A549 (cell line): ENCODE data around the gene GLT6D1. TPM values are rescaled to one million over a fixed set of nuclear protein-coding genes. Genes with fewer than 3 reads are reported as not detected.

Experiments
- ATAC-seq, 2 experiments: fragments of 200-7000 bp in 1 of 2; fragments of >200 bp in 1 of 2; cut with Nextera tagmentation in 1 of 2; cut with Tn5 transposase in 1 of 2; 3 replicates each; pipeline versions ENCODE4 v1.8.0 to v1.9.1; 2018 to 2020; ENCODE audit warnings: mild to moderate bottlenecking in 1 of 2, moderate library complexity in 1 of 2
- CTCF ChIA-PET: fragments of 300-600 bp; sonication (Branson Sonifier 250); formaldehyde crosslinking; extraction: SDS; loops from one replicate; lab custom pipeline; 2021; ENCODE audit warnings: antibody characterized with exemption, inconsistent platforms; lab: Yijun Ruan, JAX
- POLR2A ChIA-PET: fragments of 350-600 bp; formaldehyde crosslinking; extraction: SDS; loops from one replicate; lab custom pipeline; 2021; ENCODE audit warnings: antibody characterized with exemption, inconsistent platforms; lab: Yijun Ruan, JAX
- DNase-seq, 2 experiments: peaks; one replicate each; pipeline versions ENCODE4 v3.0.0 to v3.0.0-alpha.2; 2011 to 2016; ENCODE audit warnings: low read depth in 1 of 2, low spot score in 1 of 2
- FAIRE-seq: peaks from 2 replicates; lab custom pipeline; 2011; peaks lifted over from hg19 to GRCh38; lab: Jason Lieb, UNC
- H3K27ac ChIP-seq, 2 experiments: fragments of >200 bp; sonication (Bioruptor Twin); formaldehyde crosslinking; 3 replicates each; pipeline ENCODE4 v1.5.1; 2016 to 2017
- H3K4me1 ChIP-seq: fragments of >200 bp; sonication (Bioruptor Twin); formaldehyde crosslinking; 3 replicates; pipeline ENCODE4 v1.6.1; 2016
- H3K4me2 ChIP-seq: fragments of >200 bp; sonication (Bioruptor Twin); formaldehyde crosslinking; 3 replicates; pipeline ENCODE4 v1.6.1; 2016
- H3K4me3 ChIP-seq: fragments of >200 bp; sonication (Bioruptor Twin); formaldehyde crosslinking; 3 replicates; pipeline ENCODE4 v1.5.1; 2016
- H3K9me3 ChIP-seq: fragments of >200 bp; sonication (Bioruptor Twin); formaldehyde crosslinking; 3 replicates; pipeline ENCODE4 v1.6.1; 2016
- CBX2 ChIP-seq: fragments of 200-600 bp; sonication (generic); IDR thresholded peaks from 2 replicates; pipeline ENCODE4 v1.6.1; 2016; ENCODE audit warnings: low read depth, mild to moderate bottlenecking, borderline replicate concordance
- CBX8 ChIP-seq: fragments of 200-600 bp; sonication (generic); IDR thresholded peaks from 2 replicates; pipeline ENCODE4 v1.6.1; 2016
- CHD2 ChIP-seq: fragments of 150-350 bp; IDR thresholded peaks from 2 replicates; pipeline ENCODE4 v1.6.1; 2014; ENCODE audit warnings: low read length; ENCODE audit not compliant: partially characterized antibody
- EHMT2 ChIP-seq: fragments of 200-600 bp; sonication (generic); IDR thresholded peaks from 2 replicates; pipeline ENCODE4 v1.6.1; 2016; ENCODE audit warnings: antibody characterized with exemption, low read depth, mild to moderate bottlenecking, moderate library complexity
- EP300 ChIP-seq, 2 experiments: fragments of >200 bp; sonication (Bioruptor Twin); formaldehyde crosslinking; IDR thresholded peaks; 2 replicates in 1 of 2; 3 replicates in 1 of 2; pipeline ENCODE4 v1.6.1; 2016 to 2017
- HDAC2 ChIP-seq: fragments of 200-600 bp; sonication (generic); IDR thresholded peaks from 2 replicates; pipeline ENCODE4 v1.6.1; 2016
- HOXB13 ChIP-seq: fragments of 250-450 bp; sonication (Bioruptor Pico); IDR thresholded peaks from 2 replicates; pipeline ENCODE4 v1.5.0; 2020; ENCODE audit warnings: low read depth, mild to moderate bottlenecking, moderate library complexity
- JUNB ChIP-seq: fragments of >200 bp; sonication (Bioruptor Twin); formaldehyde crosslinking; IDR thresholded peaks from 2 replicates; pipeline ENCODE4 v1.6.1; 2016
- KDM1A ChIP-seq: fragments of 200-600 bp; sonication (generic); IDR thresholded peaks from 2 replicates; pipeline ENCODE4 v1.6.1; 2016; ENCODE audit warnings: low read depth, mild to moderate bottlenecking
- MAFK ChIP-seq: fragments of 450-650 bp; IDR thresholded peaks from 2 replicates; pipeline ENCODE4 v1.6.1; 2014; ENCODE audit not compliant: partially characterized antibody
- MAZ ChIP-seq: fragments of 150-350 bp; IDR thresholded peaks from 2 replicates; pipeline ENCODE4 v1.6.1; 2014; ENCODE audit warnings: antibody characterized with exemption, low read depth, low read length, borderline replicate concordance
- NR3C1 ChIP-seq: fragments of >200 bp; sonication (Bioruptor Twin); formaldehyde crosslinking; IDR thresholded peaks from 3 replicates; pipeline ENCODE4 v1.6.1; 2017
- RAD21 ChIP-seq, 2 experiments: fragments of >200 bp in 1 of 2; sonication (Bioruptor Twin) in 1 of 2; formaldehyde crosslinking in 1 of 2; IDR thresholded peaks in 1 of 2; conservative IDR thresholded peaks in 1 of 2; 2 replicates in 1 of 2; 3 replicates in 1 of 2; pipeline ENCODE4 v1.6.1; 2012 to 2018; ENCODE audit warnings: inconsistent platforms in 1 of 2
- RARB ChIP-seq: fragments of 250-450 bp; sonication (Bioruptor Pico); IDR thresholded peaks from 2 replicates; pipeline ENCODE4 v1.8.0; 2021; ENCODE audit warnings: mild to moderate bottlenecking, moderate library complexity
- RFX5 ChIP-seq: fragments of 450-650 bp; IDR thresholded peaks from 2 replicates; pipeline ENCODE4 v1.7.1; 2014; ENCODE audit warnings: antibody characterized with exemption, mild to moderate bottlenecking, moderate library complexity
- TFCP2L1 ChIP-seq: fragments of 250-450 bp; sonication (Bioruptor Pico); IDR thresholded peaks from 2 replicates; pipeline ENCODE4 v1.5.0; 2021; ENCODE audit warnings: mild to moderate bottlenecking
- TP53 ChIP-seq: fragments of 250-450 bp; sonication (Bioruptor Pico); IDR thresholded peaks from 2 replicates; pipeline ENCODE4 v1.5.0; 2021; ENCODE audit warnings: mild to moderate bottlenecking, moderate library complexity
- WGBS: methylation state at CpG from one replicate; pipeline ENCODE4 v1.1.6; 2017; ENCODE audit errors: missing lambda C conversion rate; 5-methylcytosine and 5-hydroxymethylcytosine counted together
- polyA plus RNA-seq, 4 experiments: library from polyadenylated mRNA; depleted of rRNA in 3 of 4; stranded (reverse); fragments of >200 nt; fragmentation: RNase III in 1 of 4; extraction: RNeasy Plus Mini Kit Qiagen cat#74134 plus additional on column Dnase treatment in 1 of 4; gene quantifications; 2 replicates in 3 of 4; 3 replicates in 1 of 4; pipeline ENCODE4 v1.2.3, GENCODE V29; 2011 to 2017
- TF ChIP-seq, protein P1 (sequence below): fragments of 150-350 bp; IDR thresholded peaks from 2 replicates; pipeline ENCODE4 v1.6.1; 2014; ENCODE audit warnings: low read depth, mild to moderate bottlenecking, low read length
- TF ChIP-seq, protein P2 (sequence below): fragments of >200 bp; sonication (Bioruptor Twin); formaldehyde crosslinking; IDR thresholded peaks from 2 replicates; pipeline ENCODE4 v1.6.1; 2016
- TF ChIP-seq, protein P3 (sequence below): fragments of 200-600 bp; sonication (generic); IDR thresholded peaks from 2 replicates; pipeline ENCODE4 v1.6.1; 2016; ENCODE audit warnings: antibody characterized with exemption, mild to moderate bottlenecking, moderate library complexity
- TF ChIP-seq, protein P4 (sequence below): fragments of 250-450 bp; sonication (Bioruptor Pico); IDR thresholded peaks from 2 replicates; pipeline ENCODE4 v1.5.0; 2021; ENCODE audit warnings: mild to moderate bottlenecking, moderate library complexity, borderline replicate concordance
- TF ChIP-seq, protein P5 (sequence below): fragments of >200 bp; sonication (Bioruptor Twin); formaldehyde crosslinking; IDR thresholded peaks from 3 replicates; pipeline ENCODE4 v1.6.1; 2016

The GLT6D1 gene
- polyA plus RNA-seq, 2 of the 4 experiments (the other 2 are of a cell fraction): not detected

DNA sequence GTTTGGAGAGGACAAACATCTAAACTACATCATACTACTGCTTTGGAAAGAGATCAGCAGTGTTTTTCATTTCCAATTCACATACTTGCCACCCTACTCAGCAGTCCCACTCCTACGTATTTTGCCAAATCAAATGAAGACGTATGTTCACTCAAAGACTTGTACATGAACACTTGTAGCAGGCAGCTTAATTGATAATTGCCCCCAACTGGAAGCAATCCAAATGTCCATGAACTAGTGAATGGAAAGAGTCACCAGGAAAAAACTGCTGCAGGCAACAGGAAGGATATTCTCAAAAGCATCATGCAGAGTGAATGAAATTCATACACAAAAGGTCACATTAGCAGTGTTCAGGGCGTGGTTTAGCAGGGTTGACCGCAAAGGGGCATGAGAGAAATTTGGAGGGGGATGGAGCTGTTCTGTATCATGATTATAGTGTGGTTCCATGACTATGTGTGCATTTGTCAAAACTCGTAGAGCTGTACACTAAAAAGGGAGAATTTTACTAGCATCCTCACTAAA lies 39.0 kb downstream of the GLT6D1 start:
- TF ChIP-seq RFX5: no peak
- no peaks in the 10 kb centered on the region for H3K4me1 ChIP-seq
- ATAC-seq (no peak), FAIRE-seq (no peak), DNase-seq (no peak)
- POLR2A ChIA-PET: no interaction called here
- no peaks in the 10 kb centered on the region for H3K9me3 ChIP-seq
- no peak overlapping the region for H3K27ac ChIP-seq
- no peak overlapping the region for H3K4me3 ChIP-seq
- no peak overlapping the region for H3K4me2 ChIP-seq
- CTCF ChIA-PET: interaction anchor here (0.8 to 4.0 kb wide), 13 partner anchors 8 to 683 kb away, joined by 3 to 21 read pairs (median 3); partner anchors contain the start of gene KCNT1
- 13% methylated on average over 5 of the region's 5 CpGs for WGBS

DNA sequence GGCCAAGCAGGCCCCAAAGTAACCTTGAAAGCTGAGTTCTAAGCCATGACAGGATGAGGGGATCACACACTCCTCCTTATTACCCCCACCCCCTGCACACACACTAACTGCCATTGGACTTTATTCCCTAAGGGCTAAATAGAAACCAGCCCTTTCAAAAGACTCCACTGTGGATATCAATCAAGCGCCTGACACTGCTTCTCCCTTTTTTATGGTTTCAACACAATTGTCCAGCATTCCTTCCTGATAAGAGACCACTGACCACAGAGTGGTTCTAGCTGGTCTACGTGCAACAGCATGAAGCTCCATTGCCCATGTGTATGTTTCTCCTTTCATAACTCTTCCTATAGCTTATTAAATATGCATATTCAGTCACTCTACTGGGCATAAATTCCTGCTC lies 43.1 kb downstream of the GLT6D1 start:
- FAIRE-seq: no peak
- ATAC-seq: no peak
- H3K27ac ChIP-seq: no peak overlapping the region
- H3K4me3 ChIP-seq: no peak overlapping the region
- ChIA-PET POLR2A (no interaction called here), CTCF (interaction anchor here (1.2 to 1.9 kb wide), 2 partner anchors 8 to 527 kb away, joined by 3 to 13 read pairs; no protein-coding TSS in a partner anchor)
- WGBS: 4% methylated on average over 2 of the region's 2 CpGs
- no peak for TF ChIP-seq RARB
- TF ChIP-seq, protein P1, sequence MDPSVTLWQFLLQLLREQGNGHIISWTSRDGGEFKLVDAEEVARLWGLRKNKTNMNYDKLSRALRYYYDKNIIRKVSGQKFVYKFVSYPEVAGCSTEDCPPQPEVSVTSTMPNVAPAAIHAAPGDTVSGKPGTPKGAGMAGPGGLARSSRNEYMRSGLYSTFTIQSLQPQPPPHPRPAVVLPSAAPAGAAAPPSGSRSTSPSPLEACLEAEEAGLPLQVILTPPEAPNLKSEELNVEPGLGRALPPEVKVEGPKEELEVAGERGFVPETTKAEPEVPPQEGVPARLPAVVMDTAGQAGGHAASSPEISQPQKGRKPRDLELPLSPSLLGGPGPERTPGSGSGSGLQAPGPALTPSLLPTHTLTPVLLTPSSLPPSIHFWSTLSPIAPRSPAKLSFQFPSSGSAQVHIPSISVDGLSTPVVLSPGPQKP: no peak
- TF ChIP-seq EHMT2: no peak
- TF ChIP-seq, protein P2, sequence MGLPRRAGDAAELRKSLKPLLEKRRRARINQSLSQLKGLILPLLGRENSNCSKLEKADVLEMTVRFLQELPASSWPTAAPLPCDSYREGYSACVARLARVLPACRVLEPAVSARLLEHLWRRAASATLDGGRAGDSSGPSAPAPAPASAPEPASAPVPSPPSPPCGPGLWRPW: no peak
- no peak for TF ChIP-seq CHD2
- TF ChIP-seq, protein P3, sequence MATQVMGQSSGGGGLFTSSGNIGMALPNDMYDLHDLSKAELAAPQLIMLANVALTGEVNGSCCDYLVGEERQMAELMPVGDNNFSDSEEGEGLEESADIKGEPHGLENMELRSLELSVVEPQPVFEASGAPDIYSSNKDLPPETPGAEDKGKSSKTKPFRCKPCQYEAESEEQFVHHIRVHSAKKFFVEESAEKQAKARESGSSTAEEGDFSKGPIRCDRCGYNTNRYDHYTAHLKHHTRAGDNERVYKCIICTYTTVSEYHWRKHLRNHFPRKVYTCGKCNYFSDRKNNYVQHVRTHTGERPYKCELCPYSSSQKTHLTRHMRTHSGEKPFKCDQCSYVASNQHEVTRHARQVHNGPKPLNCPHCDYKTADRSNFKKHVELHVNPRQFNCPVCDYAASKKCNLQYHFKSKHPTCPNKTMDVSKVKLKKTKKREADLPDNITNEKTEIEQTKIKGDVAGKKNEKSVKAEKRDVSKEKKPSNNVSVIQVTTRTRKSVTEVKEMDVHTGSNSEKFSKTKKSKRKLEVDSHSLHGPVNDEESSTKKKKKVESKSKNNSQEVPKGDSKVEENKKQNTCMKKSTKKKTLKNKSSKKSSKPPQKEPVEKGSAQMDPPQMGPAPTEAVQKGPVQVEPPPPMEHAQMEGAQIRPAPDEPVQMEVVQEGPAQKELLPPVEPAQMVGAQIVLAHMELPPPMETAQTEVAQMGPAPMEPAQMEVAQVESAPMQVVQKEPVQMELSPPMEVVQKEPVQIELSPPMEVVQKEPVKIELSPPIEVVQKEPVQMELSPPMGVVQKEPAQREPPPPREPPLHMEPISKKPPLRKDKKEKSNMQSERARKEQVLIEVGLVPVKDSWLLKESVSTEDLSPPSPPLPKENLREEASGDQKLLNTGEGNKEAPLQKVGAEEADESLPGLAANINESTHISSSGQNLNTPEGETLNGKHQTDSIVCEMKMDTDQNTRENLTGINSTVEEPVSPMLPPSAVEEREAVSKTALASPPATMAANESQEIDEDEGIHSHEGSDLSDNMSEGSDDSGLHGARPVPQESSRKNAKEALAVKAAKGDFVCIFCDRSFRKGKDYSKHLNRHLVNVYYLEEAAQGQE: no peak
- TF ChIP-seq RAD21 (conservative IDR thresholded peaks at IDR 0.05 in 1 of 2, IDR thresholded peaks at IDR 0.05 in 1 of 2): no peak
- TF ChIP-seq, protein P4, sequence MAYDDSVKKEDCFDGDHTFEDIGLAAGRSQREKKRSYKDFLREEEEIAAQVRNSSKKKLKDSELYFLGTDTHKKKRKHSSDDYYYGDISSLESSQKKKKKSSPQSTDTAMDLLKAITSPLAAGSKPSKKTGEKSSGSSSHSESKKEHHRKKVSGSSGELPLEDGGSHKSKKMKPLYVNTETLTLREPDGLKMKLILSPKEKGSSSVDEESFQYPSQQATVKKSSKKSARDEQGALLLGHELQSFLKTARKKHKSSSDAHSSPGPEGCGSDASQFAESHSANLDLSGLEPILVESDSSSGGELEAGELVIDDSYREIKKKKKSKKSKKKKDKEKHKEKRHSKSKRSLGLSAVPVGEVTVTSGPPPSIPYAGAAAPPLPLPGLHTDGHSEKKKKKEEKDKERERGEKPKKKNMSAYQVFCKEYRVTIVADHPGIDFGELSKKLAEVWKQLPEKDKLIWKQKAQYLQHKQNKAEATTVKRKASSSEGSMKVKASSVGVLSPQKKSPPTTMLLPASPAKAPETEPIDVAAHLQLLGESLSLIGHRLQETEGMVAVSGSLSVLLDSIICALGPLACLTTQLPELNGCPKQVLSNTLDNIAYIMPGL (CRISPR knock-in tag): no peak
- TF ChIP-seq JUNB: no peak
- no peak for TF ChIP-seq KDM1A
- TF ChIP-seq HDAC2: no peak
- no peak for TF ChIP-seq TP53 (CRISPR knock-in tag)
- no peak for TF ChIP-seq MAZ
- no peak overlapping the region for H3K4me2 ChIP-seq
- no peaks in the 10 kb centered on the region for H3K9me3 ChIP-seq
- DNase-seq: no peak
- no peaks in the 10 kb centered on the region for H3K4me1 ChIP-seq

DNA sequence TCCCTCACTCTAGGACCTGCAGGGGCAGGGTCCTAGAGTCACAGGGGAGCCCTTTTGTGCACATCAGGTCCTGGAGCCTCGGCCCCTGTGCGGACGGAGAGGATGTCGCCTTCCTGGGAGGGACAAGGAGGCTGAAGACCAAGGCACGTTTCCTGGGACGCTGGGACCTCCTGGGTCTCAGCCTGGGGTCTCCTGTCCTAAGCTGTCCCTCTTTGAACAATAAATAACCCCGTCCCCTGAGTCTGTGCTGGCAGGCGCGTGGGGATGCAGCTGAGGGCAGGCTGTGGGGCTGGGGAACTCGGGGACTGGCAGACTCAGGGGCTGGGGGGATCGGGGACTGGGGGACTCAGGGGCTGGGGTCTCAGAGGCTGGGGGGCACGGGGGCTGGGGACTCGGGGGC lies 46.7 kb downstream of the GLT6D1 start:
- ATAC-seq (no peak), DNase-seq (no peak), FAIRE-seq (no peak)
- no peaks in the 10 kb centered on the region for H3K9me3 ChIP-seq
- ChIA-PET POLR2A (no interaction called here), CTCF (interaction anchor here (0.6 to 2.8 kb wide), 2 partner anchors 9 to 37 kb away, joined by 3 to 21 read pairs; no protein-coding TSS in a partner anchor)
- 39% methylated on average over 6 of the region's 13 CpGs for WGBS
- H3K4me3 ChIP-seq: no peak overlapping the region
- no peak overlapping the region for H3K27ac ChIP-seq
- H3K4me1 ChIP-seq: no peaks in the 10 kb centered on the region
- H3K4me2 ChIP-seq: no peak overlapping the region
- TF ChIP-seq, protein P1: no peak
- TF ChIP-seq, protein P5, sequence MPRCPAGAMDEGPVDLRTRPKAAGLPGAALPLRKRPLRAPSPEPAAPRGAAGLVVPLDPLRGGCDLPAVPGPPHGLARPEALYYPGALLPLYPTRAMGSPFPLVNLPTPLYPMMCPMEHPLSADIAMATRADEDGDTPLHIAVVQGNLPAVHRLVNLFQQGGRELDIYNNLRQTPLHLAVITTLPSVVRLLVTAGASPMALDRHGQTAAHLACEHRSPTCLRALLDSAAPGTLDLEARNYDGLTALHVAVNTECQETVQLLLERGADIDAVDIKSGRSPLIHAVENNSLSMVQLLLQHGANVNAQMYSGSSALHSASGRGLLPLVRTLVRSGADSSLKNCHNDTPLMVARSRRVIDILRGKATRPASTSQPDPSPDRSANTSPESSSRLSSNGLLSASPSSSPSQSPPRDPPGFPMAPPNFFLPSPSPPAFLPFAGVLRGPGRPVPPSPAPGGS: no peak
- TF ChIP-seq RARB (no peak), EP300 (IDR thresholded peaks at IDR 0.05) (no peak), NR3C1 (no peak), CHD2 (no peak), KDM1A (no peak), TFCP2L1 (CRISPR knock-in tag) (no peak), TP53 (CRISPR knock-in tag) (no peak), HOXB13 (CRISPR knock-in tag) (no peak), CBX2 (no peak), CBX8 (no peak), MAFK (no peak)
- TF ChIP-seq, protein P2: no peak
